ENCODE results near the gene EIF5AL1.

- TF ChIP-seq EZH2 (IDR thresholded peaks at IDR 0.05; ENCODE audit: insufficient read depth, poor library complexity, severe bottlenecking) (no peak), EZH2phosphoT487 (IDR thresholded peaks at IDR 0.05; ENCODE audit: insufficient read depth, low read depth) (no peak)
These were observed 37.1 kb upstream of the EIF5AL1 start for GRCh38 chr10:79475119-79475653.
